Transverse colon (tissue), 4 donors: ENCODE results near the gene LKAAEAR1.

Source experiments
- EP300 ChIP-seq: sonication (generic); formaldehyde crosslinking; IDR thresholded peaks from one replicate; pipeline ENCODE4 v1.6.1; 2017; ENCODE audit warnings: antibody characterized with exemption, low read depth
- POLR2A ChIP-seq: fragments of 450-650 bp; IDR thresholded peaks from one replicate; pipeline ENCODE4 v1.6.1; 2016; ENCODE audit warnings: antibody characterized with exemption, mild to moderate bottlenecking, moderate library complexity
- POLR2AphosphoS5 ChIP-seq, 3 donors: sonication (generic); formaldehyde crosslinking; IDR thresholded peaks; one replicate each; pipeline ENCODE4 v1.6.1; 2016; ENCODE audit warnings: antibody characterized with exemption in 3 of 3
- TF ChIP-seq, protein P1 (sequence below), 5 experiments: fragments of 200-600 bp in 3 of 5; fragments of 450-650 bp in 2 of 5; sonication (generic) in 3 of 5; IDR thresholded peaks; 1 replicate in 2 of 5; 2 replicates in 3 of 5; pipeline ENCODE4 v1.5.1; 2016 to 2017; ENCODE audit warnings: antibody characterized with exemption in 5 of 5, inconsistent platforms in 3 of 5, mild to moderate bottlenecking in 2 of 5, moderate library complexity in 1 of 5

DNA sequence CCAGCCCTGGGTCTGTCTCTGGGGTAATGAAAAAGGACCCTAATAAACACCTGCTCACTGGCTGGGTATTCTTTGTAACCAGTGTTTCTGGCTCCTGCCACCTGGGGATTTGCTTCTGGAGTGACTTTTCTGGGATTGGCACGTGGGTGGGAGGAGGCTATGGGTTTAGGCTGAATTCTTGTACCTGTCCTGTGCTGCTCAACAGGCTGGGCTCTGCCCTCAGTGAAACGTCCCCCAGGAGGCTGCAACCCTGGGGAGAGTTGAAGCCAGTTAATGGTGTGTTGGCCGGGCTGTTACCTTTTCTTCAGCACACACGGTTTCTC lies 16.3 kb upstream of the LKAAEAR1 start:
- TF ChIP-seq, protein P1, sequence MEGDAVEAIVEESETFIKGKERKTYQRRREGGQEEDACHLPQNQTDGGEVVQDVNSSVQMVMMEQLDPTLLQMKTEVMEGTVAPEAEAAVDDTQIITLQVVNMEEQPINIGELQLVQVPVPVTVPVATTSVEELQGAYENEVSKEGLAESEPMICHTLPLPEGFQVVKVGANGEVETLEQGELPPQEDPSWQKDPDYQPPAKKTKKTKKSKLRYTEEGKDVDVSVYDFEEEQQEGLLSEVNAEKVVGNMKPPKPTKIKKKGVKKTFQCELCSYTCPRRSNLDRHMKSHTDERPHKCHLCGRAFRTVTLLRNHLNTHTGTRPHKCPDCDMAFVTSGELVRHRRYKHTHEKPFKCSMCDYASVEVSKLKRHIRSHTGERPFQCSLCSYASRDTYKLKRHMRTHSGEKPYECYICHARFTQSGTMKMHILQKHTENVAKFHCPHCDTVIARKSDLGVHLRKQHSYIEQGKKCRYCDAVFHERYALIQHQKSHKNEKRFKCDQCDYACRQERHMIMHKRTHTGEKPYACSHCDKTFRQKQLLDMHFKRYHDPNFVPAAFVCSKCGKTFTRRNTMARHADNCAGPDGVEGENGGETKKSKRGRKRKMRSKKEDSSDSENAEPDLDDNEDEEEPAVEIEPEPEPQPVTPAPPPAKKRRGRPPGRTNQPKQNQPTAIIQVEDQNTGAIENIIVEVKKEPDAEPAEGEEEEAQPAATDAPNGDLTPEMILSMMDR (IDR thresholded peaks at IDR 0.05), result no peak
- TF ChIP-seq POLR2A, result no peak
- TF ChIP-seq EP300, result no peak
- TF ChIP-seq POLR2AphosphoS5 (IDR thresholded peaks at IDR 0.05), result no peak
